SW480 (cell line): ENCODE results near the gene SLC26A8.
"Not testable (repeated sequence)": the region's sequence is repeated elsewhere in the genome, so short reads cannot be mapped to it uniquely, and the experiment has no call there.

Experiments used
- DNase-seq: peaks from one replicate; pipeline ENCODE4 v3.0.0-alpha.2; 2016; ENCODE audit warnings: low spot score

SLC26A8 gene

GRCh38 chr6:35909571-35909970, 114.9 kb downstream of the SLC26A8 start:
- not testable (repeated sequence) for DNase-seq

GRCh38 chr6:35908753-35909401, 115.6 kb downstream of the SLC26A8 start:
- DNase-seq: not testable (repeated sequence)

GRCh38 chr6:35907750-35908149, 116.7 kb downstream of the SLC26A8 start:
- DNase-seq: no peak

GRCh38 chr6:35906499-35906846, 118.0 kb downstream of the SLC26A8 start:
- DNase-seq: no peak

GRCh38 chr6:35905841-35906498, 118.5 kb downstream of the SLC26A8 start:
- no peak for DNase-seq

GRCh38 chr6:35905141-35905785, 119.2 kb downstream of the SLC26A8 start:
- DNase-seq: no peak

- no peak for DNase-seq
These were observed 120.8 kb downstream of the SLC26A8 start for GRCh38 chr6:35903679-35904078.

- DNase-seq: no peak
These were observed 124.0 kb downstream of the SLC26A8 start for GRCh38 chr6:35900448-35900847.

- DNase-seq: no peak
These were observed 126.4 kb downstream of the SLC26A8 start for GRCh38 chr6:35898003-35898402.

- no peak for DNase-seq
These were observed 127.0 kb downstream of the SLC26A8 start for GRCh38 chr6:35897486-35897885.

GRCh38 chr6:35897036-35897435, 127.4 kb downstream of the SLC26A8 start:
- DNase-seq: no peak

GRCh38 chr6:35896228-35896627, 128.2 kb downstream of the SLC26A8 start:
- no peak for DNase-seq

GRCh38 chr6:35895560-35895959, 128.9 kb downstream of the SLC26A8 start:
- no peak for DNase-seq

- no peak for DNase-seq
These were observed 129.7 kb downstream of the SLC26A8 start for GRCh38 chr6:35894776-35895175.
